HEK293 (cell line): Measurements from ENCODE around the gene IDUA.
A peak's percentile ranks its signal among the peaks of the same experiment; 100 is the strongest.

Experiments used
- CTCF ChIA-PET: fragments of 350-600 bp; formaldehyde crosslinking; extraction: SDS; loops from one replicate; lab custom pipeline; 2021; ENCODE audit warnings: antibody characterized with exemption; lab: Yijun Ruan, JAX
- POLR2A ChIA-PET: fragments of 300-600 bp; formaldehyde crosslinking; extraction: SDS; loops from one replicate; lab custom pipeline; 2020; ENCODE audit warnings: antibody characterized with exemption, inconsistent platforms; lab: Yijun Ruan, JAX
- H3K27ac ChIP-seq: fragments of 200-500 bp; sonication (Bioruptor generic); 2 replicates; pipeline ENCODE4 v1.5.1; 2014; ENCODE audit warnings: low read depth, low read length, control low read depth, inconsistent platforms; ENCODE audit errors: extremely low read depth
- H3K36me3 ChIP-seq, 2 experiments: fragments of 200-500 bp in 1 of 2; sonication (Bioruptor generic) in 1 of 2; 1 replicate in 1 of 2; 2 replicates in 1 of 2; pipeline ENCODE4 v1.5.1; 2014 to 2017; ENCODE audit warnings: inconsistent platforms in 2 of 2, low read length in 2 of 2; ENCODE audit not compliant: control insufficient read depth in 2 of 2, insufficient read depth in 1 of 2
- H3K4me1 ChIP-seq: fragments of 200-500 bp; sonication (Bioruptor generic); 2 replicates; pipeline ENCODE4 v1.5.1; 2014; ENCODE audit warnings: mild to moderate bottlenecking, low read length, inconsistent platforms; ENCODE audit not compliant: control insufficient read depth, insufficient read depth
- H3K4me3 ChIP-seq: 2 replicates; pipeline ENCODE4 v1.5.1; 2011; ENCODE audit warnings: low read depth, mild to moderate bottlenecking, control low read depth, low read length, moderate library complexity
- H3K9me3 ChIP-seq: fragments of 200-500 bp; sonication (Bioruptor generic); 2 replicates; pipeline ENCODE4 v1.5.1; 2014; ENCODE audit warnings: low read depth, low read length, inconsistent platforms; ENCODE audit not compliant: control insufficient read depth, insufficient read depth
- HIC1 ChIP-seq: fragments of 450-650 bp; formaldehyde crosslinking; IDR thresholded peaks from 2 replicates; pipeline ENCODE4 v1.5.1; 2016; ENCODE audit warnings: missing biosample characterization, missing genetic modification characterization
- KLF9 ChIP-seq: fragments of 450-650 bp; formaldehyde crosslinking; IDR thresholded peaks from 2 replicates; pipeline ENCODE4 v1.5.1; 2016; ENCODE audit warnings: missing biosample characterization, missing genetic modification characterization, low read depth
- PRDM2 ChIP-seq: fragments of 450-650 bp; formaldehyde crosslinking; IDR thresholded peaks from 2 replicates; pipeline ENCODE4 v1.5.1; 2016; ENCODE audit warnings: missing biosample characterization, missing genetic modification characterization, borderline replicate concordance
- ZBTB1 ChIP-seq: fragments of 450-650 bp; formaldehyde crosslinking; IDR thresholded peaks from 2 replicates; pipeline ENCODE4 v1.5.1; 2016; ENCODE audit warnings: missing biosample characterization, missing genetic modification characterization
- ZBTB44 ChIP-seq: fragments of 450-650 bp; IDR thresholded peaks from 2 replicates; pipeline ENCODE4 v1.5.1; 2018; ENCODE audit warnings: missing biosample characterization, mild to moderate bottlenecking, missing genetic modification characterization
- ZNF140 ChIP-seq: fragments of 450-650 bp; formaldehyde crosslinking; IDR thresholded peaks from 2 replicates; pipeline ENCODE4 v1.5.1; 2016; ENCODE audit warnings: missing biosample characterization, missing genetic modification characterization
- ZNF2 ChIP-seq: fragments of 450-650 bp; formaldehyde crosslinking; IDR thresholded peaks from 2 replicates; pipeline ENCODE4 v1.5.1; 2016; ENCODE audit warnings: missing biosample characterization, missing genetic modification characterization
- ZNF292 ChIP-seq: fragments of 450-650 bp; formaldehyde crosslinking; IDR thresholded peaks from 2 replicates; pipeline ENCODE4 v1.5.1; 2016; ENCODE audit warnings: low read depth, missing biosample characterization, missing genetic modification characterization, borderline replicate concordance
- ZNF324 ChIP-seq: fragments of 450-650 bp; formaldehyde crosslinking; IDR thresholded peaks from 2 replicates; pipeline ENCODE4 v1.5.1; 2016; ENCODE audit warnings: missing biosample characterization, missing genetic modification characterization
- ZNF433 ChIP-seq: fragments of 450-650 bp; formaldehyde crosslinking; IDR thresholded peaks from 2 replicates; pipeline ENCODE4 v1.5.1; 2016; ENCODE audit warnings: missing biosample characterization, missing genetic modification characterization, low read depth
- ZNF549 ChIP-seq: fragments of 450-650 bp; IDR thresholded peaks from 2 replicates; pipeline ENCODE4 v1.5.1; 2018; ENCODE audit warnings: missing biosample characterization, missing genetic modification characterization, mild to moderate bottlenecking, inconsistent platforms, moderate library complexity
- ZSCAN18 ChIP-seq: fragments of 450-650 bp; formaldehyde crosslinking; IDR thresholded peaks from 2 replicates; pipeline ENCODE4 v1.5.1; 2016; ENCODE audit warnings: missing biosample characterization, missing genetic modification characterization
- ZSCAN4 ChIP-seq: fragments of 450-650 bp; formaldehyde crosslinking; IDR thresholded peaks from 2 replicates; pipeline ENCODE4 v1.5.1; 2017; ENCODE audit warnings: missing biosample characterization, missing genetic modification characterization

IDUA gene

GRCh38 chr4:1035510-1035909 lies 48.7 kb downstream of the IDUA start (continued):
- TF ChIP-seq PRDM2, result no peak
- no peak for TF ChIP-seq ZSCAN4 (tag by site-specific recombination)
- TF ChIP-seq ZBTB44, result no peak
- no peak for TF ChIP-seq ZNF433 (tag by site-specific recombination)
- TF ChIP-seq ZSCAN18 (tag by site-specific recombination), result no peak
- no peak for TF ChIP-seq ZNF549 (tag by site-specific recombination)
- TF ChIP-seq ZNF140 (tag by site-specific recombination), result no peak
- TF ChIP-seq KLF9 (tag by site-specific recombination), result no peak
- no peak for TF ChIP-seq ZNF292 (tag by site-specific recombination)
- TF ChIP-seq ZNF324 (tag by site-specific recombination), result no peak
- no peak for TF ChIP-seq ZBTB1

GRCh38 chr4:1036095-1036494 lies 49.3 kb downstream of the IDUA start:
- no peaks in the 10 kb centered on the region for H3K36me3 ChIP-seq
- ChIA-PET CTCF (no interaction called here), POLR2A (no interaction called here)
- no peak for TF ChIP-seq ZNF2 (tag by site-specific recombination)
- TF ChIP-seq HIC1 (tag by site-specific recombination), result 0 out of 2 replicates have a peak, but pooled peaks have one; percentile 24
- H3K9me3 ChIP-seq, result no peaks in the 10 kb centered on the region
- no peak overlapping the region for H3K27ac ChIP-seq
- H3K4me3 ChIP-seq, result no peak overlapping the region
- H3K4me1 ChIP-seq, result no peaks in the 10 kb centered on the region; the same call in 1 of the 2 replicates
